Measurements from ENCODE around the gene COL15A1.
A peak's percentile ranks its signal among the peaks of the same experiment; 100 is the strongest.

Gene COL15A1

GRCh38 chr9:99103901-99104458 lies 160.3 kb downstream of the COL15A1 start:
- H3K4me3 ChIP-seq (ENCODE audit: low read length): peak overlapping the region; percentile 51
- TF ChIP-seq, protein P1, sequence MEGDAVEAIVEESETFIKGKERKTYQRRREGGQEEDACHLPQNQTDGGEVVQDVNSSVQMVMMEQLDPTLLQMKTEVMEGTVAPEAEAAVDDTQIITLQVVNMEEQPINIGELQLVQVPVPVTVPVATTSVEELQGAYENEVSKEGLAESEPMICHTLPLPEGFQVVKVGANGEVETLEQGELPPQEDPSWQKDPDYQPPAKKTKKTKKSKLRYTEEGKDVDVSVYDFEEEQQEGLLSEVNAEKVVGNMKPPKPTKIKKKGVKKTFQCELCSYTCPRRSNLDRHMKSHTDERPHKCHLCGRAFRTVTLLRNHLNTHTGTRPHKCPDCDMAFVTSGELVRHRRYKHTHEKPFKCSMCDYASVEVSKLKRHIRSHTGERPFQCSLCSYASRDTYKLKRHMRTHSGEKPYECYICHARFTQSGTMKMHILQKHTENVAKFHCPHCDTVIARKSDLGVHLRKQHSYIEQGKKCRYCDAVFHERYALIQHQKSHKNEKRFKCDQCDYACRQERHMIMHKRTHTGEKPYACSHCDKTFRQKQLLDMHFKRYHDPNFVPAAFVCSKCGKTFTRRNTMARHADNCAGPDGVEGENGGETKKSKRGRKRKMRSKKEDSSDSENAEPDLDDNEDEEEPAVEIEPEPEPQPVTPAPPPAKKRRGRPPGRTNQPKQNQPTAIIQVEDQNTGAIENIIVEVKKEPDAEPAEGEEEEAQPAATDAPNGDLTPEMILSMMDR (conservative IDR thresholded peaks at IDR 0.05; ENCODE audit: low read depth, low read length): no peak
- no peak for DNase-seq (ENCODE audit: low read depth)

GRCh38 chr9:99104459-99105151 lies 160.9 kb downstream of the COL15A1 start, which contains the start of gene TGFBR1:
Gene TGFBR1, plus strand, starts transcription at chr9:99105113. Its CDS starts 93 bp downstream, at chr9:99105206.
- peak within 1 kb of the TSS; percentile 75 for H3K4me3 ChIP-seq (ENCODE audit: low read length)
- no peak for DNase-seq (ENCODE audit: low read depth)
- TF ChIP-seq, protein P1 (conservative IDR thresholded peaks at IDR 0.05; ENCODE audit: low read depth, low read length): no peak

DNA sequence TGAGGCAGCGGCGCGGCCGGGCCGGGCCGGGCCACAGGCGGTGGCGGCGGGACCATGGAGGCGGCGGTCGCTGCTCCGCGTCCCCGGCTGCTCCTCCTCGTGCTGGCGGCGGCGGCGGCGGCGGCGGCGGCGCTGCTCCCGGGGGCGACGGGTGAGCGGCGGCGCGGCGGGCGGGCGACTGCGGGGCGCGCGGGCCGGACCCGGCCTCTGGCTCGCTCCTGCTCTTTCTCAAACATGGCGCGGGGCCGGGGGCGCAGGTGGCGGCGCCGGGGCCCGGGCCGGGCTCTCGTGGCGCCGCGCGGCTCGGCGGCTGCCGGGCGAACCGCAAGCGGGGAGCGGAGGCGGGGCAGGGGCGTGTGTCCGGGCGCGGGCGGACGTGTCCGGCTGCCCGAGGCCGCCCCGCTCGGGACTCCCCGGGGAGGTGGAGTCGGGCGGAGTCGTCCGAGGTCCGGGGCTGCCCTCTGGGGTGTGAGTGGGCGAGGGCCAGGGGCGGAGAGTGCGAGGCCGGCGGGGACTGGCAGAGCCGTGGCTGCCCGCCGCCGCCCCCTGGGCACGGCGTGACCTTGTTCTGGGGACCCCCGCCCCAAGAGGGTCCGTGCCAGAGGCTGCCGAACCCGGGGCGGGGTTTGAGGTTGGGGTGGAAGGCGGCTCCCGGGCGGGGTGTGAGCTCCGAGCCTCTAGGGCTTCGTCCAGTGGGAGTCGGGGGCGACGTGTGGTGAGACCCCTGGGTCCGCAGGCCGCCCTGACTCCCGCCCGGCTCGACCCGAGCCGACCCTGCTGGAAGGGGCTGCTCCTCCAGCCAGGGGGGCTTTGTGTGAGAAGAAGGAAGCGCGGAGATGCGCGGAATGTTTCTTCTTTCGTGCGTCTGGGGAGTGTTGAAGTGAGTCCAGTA lies 161.7 kb downstream of the COL15A1 start:
- DNase-seq (ENCODE audit: low read depth): no peak
- peak overlapping the region; percentile 75 for H3K4me3 ChIP-seq (ENCODE audit: low read length)
- TF ChIP-seq, protein P1 (conservative IDR thresholded peaks at IDR 0.05; ENCODE audit: low read depth, low read length): no peak

GRCh38 chr9:99106044-99106375 lies 162.3 kb downstream of the COL15A1 start:
- TF ChIP-seq, protein P1 (conservative IDR thresholded peaks at IDR 0.05; ENCODE audit: low read depth, low read length): no peak
- DNase-seq (ENCODE audit: low read depth): no peak
- H3K4me3 ChIP-seq (ENCODE audit: low read length): peak overlapping the region; percentile 75

GRCh38 chr9:99107421-99107820 lies 163.7 kb downstream of the COL15A1 start:
- TF ChIP-seq, protein P1 (conservative IDR thresholded peaks at IDR 0.05; ENCODE audit: low read depth, low read length): no peak
- no peak for DNase-seq (ENCODE audit: low read depth)
- H3K4me3 ChIP-seq (ENCODE audit: low read length): no peak overlapping the region

GRCh38 chr9:99108131-99108530 lies 164.4 kb downstream of the COL15A1 start:
- no peak overlapping the region for H3K4me3 ChIP-seq (ENCODE audit: low read length)
- DNase-seq (ENCODE audit: low read depth): no peak
- TF ChIP-seq, protein P1 (conservative IDR thresholded peaks at IDR 0.05; ENCODE audit: low read depth, low read length): no peak

All from retinal pigment epithelial cell (primary cell).